Measurements from ENCODE around the gene MAPKAPK3.
A peak's percentile ranks its signal among the peaks of the same experiment; 100 is the strongest.

The MAPKAPK3 gene

DNA sequence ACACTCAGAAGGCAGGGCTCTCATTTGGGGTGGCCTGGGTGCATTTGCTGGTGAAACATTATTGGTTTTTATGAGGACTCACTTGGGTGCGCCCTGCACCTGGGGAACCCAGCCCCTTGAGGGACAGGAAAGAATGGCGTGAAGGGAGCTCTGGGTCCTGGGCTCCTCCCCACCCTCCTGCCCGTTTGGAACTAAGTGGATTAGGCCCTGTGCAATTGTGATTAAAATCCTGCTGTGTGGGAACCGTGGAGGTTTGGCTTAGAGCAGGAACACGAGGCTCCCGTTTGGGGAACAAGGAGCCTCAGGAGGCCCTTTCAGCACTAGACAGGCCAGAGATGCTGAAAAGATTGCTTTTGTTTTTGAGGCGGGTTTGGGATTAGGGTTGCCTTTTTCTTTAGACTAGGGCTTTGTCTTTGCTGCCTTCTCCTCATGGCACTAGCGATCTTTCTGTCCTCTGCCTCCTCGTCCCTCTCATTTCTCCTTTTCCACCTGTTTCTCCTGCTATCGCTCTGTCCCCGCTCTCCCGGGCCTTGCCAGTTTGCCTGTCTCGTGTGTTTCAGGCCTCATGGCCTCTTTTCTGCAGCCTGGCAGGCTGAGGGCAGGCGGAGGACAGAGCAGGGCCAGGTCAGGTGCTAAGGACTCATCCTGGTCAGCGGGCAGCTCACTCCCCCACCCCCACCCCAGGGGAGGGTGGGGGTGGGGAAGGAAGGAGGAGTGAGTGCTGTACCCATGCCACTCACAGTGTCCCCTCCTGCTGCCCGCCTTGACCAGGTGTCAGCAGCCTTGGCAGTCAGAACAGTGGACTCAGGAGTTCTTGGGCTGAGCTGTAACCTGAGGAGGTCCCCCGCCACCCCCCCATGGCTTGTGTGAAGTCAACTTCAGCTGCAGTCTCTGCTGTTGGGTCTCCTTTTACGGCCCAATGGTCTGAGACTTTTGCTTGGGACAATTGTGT is 8.6 kb downstream of the MAPKAPK3 start:
- no peak overlapping the region for H3K27ac ChIP-seq (ENCODE audit: low read depth, low read length)
- H3K4me3 ChIP-seq (ENCODE audit: low read depth in 1 of 5, low read length in 5 of 5), result no peak overlapping the region
- no peak overlapping the region for H3K9ac ChIP-seq (ENCODE audit: low read length in 5 of 5)
- H3K9me3 ChIP-seq (ENCODE audit: control insufficient read depth in 5 of 5, low read length in 5 of 5), result no peaks in the 10 kb centered on the region
- H3K4me1 ChIP-seq (ENCODE audit: control insufficient read depth in 5 of 5, insufficient read depth in 5 of 5, low read length in 5 of 5), result peaks cover 0 to 32% (median 10%) of the 10 kb centered on the region in 5 donors
- H3K36me3 ChIP-seq (ENCODE audit: control insufficient read depth in 5 of 5, insufficient read depth in 5 of 5, low read length in 5 of 5), result peaks cover 0 to 10% (median 6%) of the 10 kb centered on the region in 5 donors
- no peaks in the 10 kb centered on the region for H3K27me3 ChIP-seq (ENCODE audit: control insufficient read depth in 5 of 5, insufficient read depth in 4 of 5, low read length in 5 of 5)

DNA sequence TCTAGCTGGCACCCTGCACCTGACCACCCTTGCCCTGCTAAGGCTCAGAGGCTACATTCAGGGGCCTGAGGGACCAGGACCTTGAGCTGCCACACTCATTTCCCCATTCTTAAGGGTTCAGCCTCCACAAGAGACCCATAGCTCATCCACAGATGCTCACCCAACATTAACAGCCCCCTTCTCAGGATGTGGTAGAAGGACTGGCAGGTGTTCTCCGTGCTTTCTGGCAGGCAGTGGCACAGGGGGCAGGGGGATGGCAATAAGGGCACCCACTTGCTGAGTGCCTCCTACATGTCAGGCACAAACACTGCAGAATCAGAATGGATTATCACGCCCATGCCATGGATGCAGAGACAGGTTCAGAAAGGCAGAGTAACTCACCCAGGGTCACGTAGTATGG is 9.4 kb downstream of the MAPKAPK3 start:
- Histone ChIP-seq H3K9me3 (ENCODE audit: control insufficient read depth in 5 of 5, low read length in 5 of 5) (no peaks in the 10 kb centered on the region), H3K36me3 (ENCODE audit: control insufficient read depth in 5 of 5, insufficient read depth in 5 of 5, low read length in 5 of 5) (peaks cover 0 to 15% (median 6%) of the 10 kb centered on the region in 5 donors), H3K27me3 (ENCODE audit: control insufficient read depth in 5 of 5, insufficient read depth in 4 of 5, low read length in 5 of 5) (no peaks in the 10 kb centered on the region), H3K4me1 (ENCODE audit: control insufficient read depth in 5 of 5, insufficient read depth in 5 of 5, low read length in 5 of 5) (peaks cover 0 to 33% (median 3%) of the 10 kb centered on the region in 5 donors), H3K27ac (ENCODE audit: low read depth, low read length) (no peak overlapping the region), H3K9ac (ENCODE audit: low read length in 5 of 5) (peak overlapping the region in 1 of 5 donors; percentile 7), H3K4me3 (ENCODE audit: low read depth in 1 of 5, low read length in 5 of 5) (no peak overlapping the region)

DNA sequence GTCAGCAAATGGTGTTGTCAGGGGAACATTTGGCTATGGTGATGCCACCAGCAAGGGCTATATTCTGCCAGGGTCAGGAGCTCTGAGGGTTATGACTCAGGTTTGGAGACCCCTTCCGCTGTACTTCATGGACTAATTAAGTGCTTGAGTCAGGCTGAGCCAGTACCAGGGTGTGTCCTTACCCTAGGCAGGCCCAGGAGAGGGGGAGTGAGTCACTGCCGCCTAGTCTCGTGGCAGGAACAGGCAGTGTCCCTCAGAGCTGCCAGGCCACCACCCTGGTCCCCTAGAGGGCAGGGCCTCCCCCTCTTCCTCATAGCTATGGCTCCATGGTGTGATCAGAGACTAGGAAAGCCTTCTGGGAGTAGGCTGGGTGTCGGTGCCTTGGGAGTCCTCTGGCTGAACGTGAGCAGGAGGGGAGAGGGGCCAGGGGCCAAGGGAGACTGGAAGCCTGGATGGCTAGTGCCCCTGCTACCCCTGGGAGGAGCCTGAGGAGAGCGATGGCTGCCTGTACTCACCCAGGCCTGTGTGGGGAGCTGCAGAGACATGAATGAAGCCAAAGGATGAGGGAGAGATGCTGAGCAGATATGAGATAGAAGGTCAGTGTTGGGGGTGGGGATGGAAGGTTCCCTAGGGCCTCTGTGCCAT is 10.6 kb downstream of the MAPKAPK3 start:
- H3K9me3 ChIP-seq (ENCODE audit: control insufficient read depth in 5 of 5, low read length in 5 of 5), result no peaks in the 10 kb centered on the region
- H3K4me3 ChIP-seq (ENCODE audit: low read depth in 1 of 5, low read length in 5 of 5), result no peak overlapping the region
- peaks cover 0 to 14% (median 4%) of the 10 kb centered on the region in 5 donors for H3K36me3 ChIP-seq (ENCODE audit: control insufficient read depth in 5 of 5, insufficient read depth in 5 of 5, low read length in 5 of 5)
- no peak overlapping the region for H3K27ac ChIP-seq (ENCODE audit: low read depth, low read length)
- H3K4me1 ChIP-seq (ENCODE audit: control insufficient read depth in 5 of 5, insufficient read depth in 5 of 5, low read length in 5 of 5), result peaks cover 0 to 34% (median 3%) of the 10 kb centered on the region in 5 donors
- H3K9ac ChIP-seq (ENCODE audit: low read length in 5 of 5), result peak overlapping the region in 1 of 5 donors; percentile 39
- no peaks in the 10 kb centered on the region for H3K27me3 ChIP-seq (ENCODE audit: control insufficient read depth in 5 of 5, insufficient read depth in 4 of 5, low read length in 5 of 5)

DNA sequence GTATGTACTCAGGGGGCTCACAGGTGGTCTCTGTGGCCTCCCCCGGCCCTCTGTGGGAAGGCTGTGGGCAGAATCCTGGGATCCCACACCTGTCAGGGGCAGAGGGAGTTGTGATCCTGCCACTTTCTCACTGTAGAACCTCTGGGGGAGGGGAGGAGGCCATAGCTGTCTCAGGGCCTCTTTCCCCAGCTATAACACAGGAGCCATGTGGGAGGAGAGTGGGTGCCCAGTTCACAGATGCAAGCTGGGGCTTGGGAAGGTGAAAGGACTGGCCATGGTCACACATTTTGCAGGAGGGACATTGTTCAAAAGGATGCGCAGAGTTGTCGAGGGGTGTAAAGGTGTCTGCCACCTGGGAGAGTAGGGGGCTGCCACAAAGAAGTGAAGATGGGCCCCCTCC is 11.7 kb downstream of the MAPKAPK3 start:
- Histone ChIP-seq H3K36me3 (ENCODE audit: control insufficient read depth in 5 of 5, insufficient read depth in 5 of 5, low read length in 5 of 5) (peaks cover 0 to 11% (median 2%) of the 10 kb centered on the region in 5 donors), H3K9me3 (ENCODE audit: control insufficient read depth in 5 of 5, low read length in 5 of 5) (no peaks in the 10 kb centered on the region), H3K4me1 (ENCODE audit: control insufficient read depth in 5 of 5, insufficient read depth in 5 of 5, low read length in 5 of 5) (peaks cover 2 to 40% (median 5%) of the 10 kb centered on the region in 5 donors), H3K9ac (ENCODE audit: low read length in 5 of 5) (no peak overlapping the region), H3K27ac (ENCODE audit: low read depth, low read length) (no peak overlapping the region), H3K4me3 (ENCODE audit: low read depth in 1 of 5, low read length in 5 of 5) (no peak overlapping the region), H3K27me3 (ENCODE audit: control insufficient read depth in 5 of 5, insufficient read depth in 4 of 5, low read length in 5 of 5) (no peaks in the 10 kb centered on the region)

DNA sequence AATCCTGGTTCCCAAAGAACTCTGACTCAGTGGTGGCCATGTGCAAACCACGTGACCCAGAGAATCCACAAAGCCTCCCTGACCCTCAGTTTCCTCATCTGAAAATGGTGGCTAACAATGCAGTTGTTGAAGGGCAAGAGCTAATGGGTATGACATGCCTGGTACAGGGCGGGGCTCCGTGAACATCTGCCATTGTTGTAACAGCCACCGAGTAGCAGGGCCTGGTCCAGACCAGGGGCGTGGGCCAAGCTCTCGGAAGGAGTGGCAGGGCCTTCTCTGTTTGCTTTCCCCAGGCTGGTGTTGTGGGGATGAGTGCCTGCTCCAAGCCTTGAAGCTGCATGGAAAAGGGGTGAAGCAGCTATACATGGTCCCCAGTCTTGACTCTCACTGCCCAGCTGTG is 13.4 kb downstream of the MAPKAPK3 start:
- no peak overlapping the region for H3K27ac ChIP-seq (ENCODE audit: low read depth, low read length)
- no peaks in the 10 kb centered on the region for H3K27me3 ChIP-seq (ENCODE audit: control insufficient read depth in 5 of 5, insufficient read depth in 4 of 5, low read length in 5 of 5)
- H3K9ac ChIP-seq (ENCODE audit: low read length in 5 of 5), result peak overlapping the region in 1 of 5 donors; percentile 26
- H3K36me3 ChIP-seq (ENCODE audit: control insufficient read depth in 5 of 5, insufficient read depth in 5 of 5, low read length in 5 of 5), result peaks cover 0 to 6% (median 2%) of the 10 kb centered on the region in 5 donors
- H3K4me3 ChIP-seq (ENCODE audit: low read depth in 1 of 5, low read length in 5 of 5), result no peak overlapping the region
- H3K9me3 ChIP-seq (ENCODE audit: control insufficient read depth in 5 of 5, low read length in 5 of 5), result no peaks in the 10 kb centered on the region
- peaks cover 0 to 30% (median 3%) of the 10 kb centered on the region in 5 donors for H3K4me1 ChIP-seq (ENCODE audit: control insufficient read depth in 5 of 5, insufficient read depth in 5 of 5, low read length in 5 of 5)

DNA sequence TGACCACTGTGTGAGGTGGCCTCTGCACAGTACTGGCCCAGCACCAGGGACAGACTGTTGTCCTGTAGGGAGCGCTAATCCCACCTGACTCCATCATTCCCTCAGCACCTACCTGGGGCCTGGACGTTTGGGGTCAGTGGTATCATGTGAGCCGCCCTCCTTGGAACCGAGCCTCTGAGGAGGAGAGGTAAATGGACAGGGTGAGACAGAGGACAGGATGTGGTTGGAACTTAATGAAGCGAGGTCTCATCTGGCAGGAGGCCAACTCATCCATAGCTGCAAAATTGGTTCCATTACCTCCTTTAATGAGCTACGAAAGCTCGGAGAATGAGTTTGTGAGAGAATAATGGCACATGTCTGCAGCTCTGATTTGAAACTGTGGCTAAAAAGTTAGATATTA is 13.9 kb downstream of the MAPKAPK3 start:
- H3K9ac ChIP-seq (ENCODE audit: low read length in 5 of 5), result no peak overlapping the region
- peaks cover 0 to 6% (median 2%) of the 10 kb centered on the region in 5 donors for H3K36me3 ChIP-seq (ENCODE audit: control insufficient read depth in 5 of 5, insufficient read depth in 5 of 5, low read length in 5 of 5)
- no peak overlapping the region for H3K27ac ChIP-seq (ENCODE audit: low read depth, low read length)
- no peak overlapping the region for H3K4me3 ChIP-seq (ENCODE audit: low read depth in 1 of 5, low read length in 5 of 5)
- no peaks in the 10 kb centered on the region for H3K27me3 ChIP-seq (ENCODE audit: control insufficient read depth in 5 of 5, insufficient read depth in 4 of 5, low read length in 5 of 5)
- H3K4me1 ChIP-seq (ENCODE audit: control insufficient read depth in 5 of 5, insufficient read depth in 5 of 5, low read length in 5 of 5), result peaks cover 0 to 30% (median 3%) of the 10 kb centered on the region in 5 donors
- no peaks in the 10 kb centered on the region for H3K9me3 ChIP-seq (ENCODE audit: control insufficient read depth in 5 of 5, low read length in 5 of 5)

DNA sequence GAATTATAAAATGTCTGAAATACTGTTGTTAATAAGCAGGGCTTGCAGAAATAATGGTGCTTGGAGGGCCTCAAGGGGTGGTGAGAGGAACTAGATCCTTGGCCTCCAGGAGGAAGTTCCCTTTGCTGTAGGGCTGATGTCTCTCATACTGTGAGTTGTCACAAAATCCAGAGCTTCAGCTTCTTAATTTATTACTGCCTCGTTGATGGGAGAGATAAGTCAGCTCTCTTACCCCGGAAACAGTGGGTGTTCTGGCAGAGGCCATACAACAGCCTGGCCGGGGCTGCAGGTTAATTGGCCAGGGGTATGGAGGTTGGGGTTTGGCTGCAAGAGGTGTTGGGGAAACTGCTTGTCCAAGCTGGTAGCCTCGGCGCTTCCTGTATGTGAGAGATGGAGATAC is 15.5 kb downstream of the MAPKAPK3 start:
- no peak overlapping the region for H3K9ac ChIP-seq (ENCODE audit: low read length in 5 of 5)
- H3K4me1 ChIP-seq (ENCODE audit: control insufficient read depth in 5 of 5, insufficient read depth in 5 of 5, low read length in 5 of 5), result peaks cover 0 to 26% (median 3%) of the 10 kb centered on the region in 5 donors
- H3K9me3 ChIP-seq (ENCODE audit: control insufficient read depth in 5 of 5, low read length in 5 of 5), result no peaks in the 10 kb centered on the region
- H3K27ac ChIP-seq (ENCODE audit: low read depth, low read length), result no peak overlapping the region
- no peak overlapping the region for H3K4me3 ChIP-seq (ENCODE audit: low read depth in 1 of 5, low read length in 5 of 5)
- H3K27me3 ChIP-seq (ENCODE audit: control insufficient read depth in 5 of 5, insufficient read depth in 4 of 5, low read length in 5 of 5), result no peaks in the 10 kb centered on the region
- H3K36me3 ChIP-seq (ENCODE audit: control insufficient read depth in 5 of 5, insufficient read depth in 5 of 5, low read length in 5 of 5), result peaks cover 0 to 6% (median 0%) of the 10 kb centered on the region in 5 donors

DNA sequence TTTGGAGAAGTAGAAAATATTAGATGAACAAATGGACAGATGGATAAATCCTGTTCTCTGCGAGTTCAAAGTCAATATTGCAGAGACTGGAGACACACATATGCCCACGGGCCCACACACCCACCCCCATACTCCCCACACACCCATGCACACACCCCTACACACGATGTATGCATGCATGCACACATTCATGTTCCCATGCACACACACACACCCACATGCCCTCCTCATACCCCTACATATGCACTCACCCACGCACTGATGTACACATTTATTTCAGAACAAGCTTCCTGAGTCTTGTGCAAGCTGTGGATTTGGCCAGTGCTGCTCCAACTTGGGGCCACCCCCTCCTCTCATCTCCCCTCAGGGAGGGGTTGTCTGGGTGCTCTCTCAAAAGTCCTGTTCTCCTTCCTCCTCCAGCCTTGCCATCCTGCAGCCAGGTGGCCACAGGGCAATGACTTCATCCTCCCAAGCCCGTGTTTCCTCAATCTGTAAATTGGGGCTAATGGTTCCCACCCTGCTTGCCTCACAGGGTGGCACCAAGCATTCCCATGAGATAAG is 16.4 kb downstream of the MAPKAPK3 start:
- no peak overlapping the region for H3K27ac ChIP-seq (ENCODE audit: low read depth, low read length)
- H3K4me1 ChIP-seq (ENCODE audit: control insufficient read depth in 5 of 5, insufficient read depth in 5 of 5, low read length in 5 of 5), result peaks cover 0 to 22% (median 3%) of the 10 kb centered on the region in 5 donors

DNA sequence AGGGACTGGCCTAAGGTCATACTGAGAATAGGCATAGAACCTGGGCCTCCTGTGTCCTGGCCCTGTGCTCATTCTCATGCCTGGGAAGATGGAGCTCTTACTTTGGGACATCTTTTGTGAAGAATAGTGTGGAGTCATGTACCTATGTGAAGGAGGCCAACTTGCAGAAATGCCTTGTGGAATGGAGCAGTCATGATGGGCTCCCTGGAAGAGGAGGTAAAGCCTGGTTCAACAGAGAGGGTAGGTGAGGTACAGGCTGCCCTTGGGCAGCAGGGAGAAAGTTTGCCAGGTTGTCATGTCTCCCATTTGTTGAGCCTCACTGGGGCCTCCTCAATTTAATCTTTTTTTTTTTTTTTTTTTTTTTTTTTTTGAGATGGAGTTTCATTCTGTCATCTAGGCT is 18.1 kb downstream of the MAPKAPK3 start:
- H3K4me1 ChIP-seq (ENCODE audit: control insufficient read depth in 5 of 5, insufficient read depth in 5 of 5, low read length in 5 of 5), result peaks cover 0 to 22% (median 3%) of the 10 kb centered on the region in 5 donors
- no peak overlapping the region for H3K27ac ChIP-seq (ENCODE audit: low read depth, low read length)
- no peaks in the 10 kb centered on the region for H3K9me3 ChIP-seq (ENCODE audit: control insufficient read depth in 5 of 5, low read length in 5 of 5)
- H3K4me3 ChIP-seq (ENCODE audit: low read depth in 1 of 5, low read length in 5 of 5), result no peak overlapping the region
- H3K9ac ChIP-seq (ENCODE audit: low read length in 5 of 5), result no peak overlapping the region
- H3K36me3 ChIP-seq (ENCODE audit: control insufficient read depth in 5 of 5, insufficient read depth in 5 of 5, low read length in 5 of 5), result peaks cover 0 to 20% (median 4%) of the 10 kb centered on the region in 5 donors
- no peaks in the 10 kb centered on the region for H3K27me3 ChIP-seq (ENCODE audit: control insufficient read depth in 5 of 5, insufficient read depth in 4 of 5, low read length in 5 of 5)

More for the DNA sequence above, 16.4 kb downstream of the MAPKAPK3 start:
- no peaks in the 10 kb centered on the region for H3K27me3 ChIP-seq (ENCODE audit: control insufficient read depth in 5 of 5, insufficient read depth in 4 of 5, low read length in 5 of 5)
- no peak overlapping the region for H3K9ac ChIP-seq (ENCODE audit: low read length in 5 of 5)
- no peak overlapping the region for H3K4me3 ChIP-seq (ENCODE audit: low read depth in 1 of 5, low read length in 5 of 5)
- peaks cover 0 to 6% (median 0%) of the 10 kb centered on the region in 5 donors for H3K36me3 ChIP-seq (ENCODE audit: control insufficient read depth in 5 of 5, insufficient read depth in 5 of 5, low read length in 5 of 5)
- H3K9me3 ChIP-seq (ENCODE audit: control insufficient read depth in 5 of 5, low read length in 5 of 5), result no peaks in the 10 kb centered on the region

Data from subcutaneous abdominal adipose tissue (tissue), 5 donors.